ENCODE data around the gene DNALI1.
"Not testable (repeated sequence)": the region's sequence is repeated elsewhere in the genome, so short reads cannot be mapped to it uniquely, and the experiment has no call there.

The DNALI1 gene

DNA sequence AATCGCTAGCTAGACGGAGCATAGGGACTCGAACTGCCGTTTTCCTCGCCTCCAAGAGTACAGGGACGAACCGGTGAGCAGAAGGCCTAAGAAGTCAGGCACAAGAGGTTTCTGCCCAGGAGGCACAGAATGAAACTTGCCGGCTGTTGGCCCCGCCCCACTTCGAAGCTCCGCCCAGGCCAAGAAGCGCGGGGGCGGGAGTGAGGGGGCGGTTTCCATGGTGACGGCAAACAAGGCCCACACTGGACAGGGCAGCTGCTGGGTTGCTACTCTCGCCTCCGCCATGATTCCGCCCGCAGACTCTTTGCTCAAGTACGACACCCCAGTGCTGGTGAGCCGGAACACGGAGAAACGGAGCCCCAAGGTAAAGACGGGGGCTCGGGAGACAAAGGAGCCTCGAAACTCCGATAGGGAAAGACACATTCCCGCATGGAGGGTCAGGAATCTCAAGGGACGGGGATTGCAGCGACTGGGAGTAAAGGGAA is at the start of gene DNALI1:
Gene DNALI1, plus strand, starts transcription at position 229 of the 485 bp plus-strand sequence. Its CDS starts 55 bp downstream, at position 284.
- peak; percentile 65 for DNase-seq (ENCODE audit: low read depth)

- DNase-seq (ENCODE audit: low read depth): no peak
These were observed 47.6 kb upstream of the DNALI1 start for GRCh38 chr1:37509181-37509580.

GRCh38 chr1:37513795-37514349 is 42.9 kb upstream of the DNALI1 start:
- DNase-seq (ENCODE audit: low read depth): no peak

DNA sequence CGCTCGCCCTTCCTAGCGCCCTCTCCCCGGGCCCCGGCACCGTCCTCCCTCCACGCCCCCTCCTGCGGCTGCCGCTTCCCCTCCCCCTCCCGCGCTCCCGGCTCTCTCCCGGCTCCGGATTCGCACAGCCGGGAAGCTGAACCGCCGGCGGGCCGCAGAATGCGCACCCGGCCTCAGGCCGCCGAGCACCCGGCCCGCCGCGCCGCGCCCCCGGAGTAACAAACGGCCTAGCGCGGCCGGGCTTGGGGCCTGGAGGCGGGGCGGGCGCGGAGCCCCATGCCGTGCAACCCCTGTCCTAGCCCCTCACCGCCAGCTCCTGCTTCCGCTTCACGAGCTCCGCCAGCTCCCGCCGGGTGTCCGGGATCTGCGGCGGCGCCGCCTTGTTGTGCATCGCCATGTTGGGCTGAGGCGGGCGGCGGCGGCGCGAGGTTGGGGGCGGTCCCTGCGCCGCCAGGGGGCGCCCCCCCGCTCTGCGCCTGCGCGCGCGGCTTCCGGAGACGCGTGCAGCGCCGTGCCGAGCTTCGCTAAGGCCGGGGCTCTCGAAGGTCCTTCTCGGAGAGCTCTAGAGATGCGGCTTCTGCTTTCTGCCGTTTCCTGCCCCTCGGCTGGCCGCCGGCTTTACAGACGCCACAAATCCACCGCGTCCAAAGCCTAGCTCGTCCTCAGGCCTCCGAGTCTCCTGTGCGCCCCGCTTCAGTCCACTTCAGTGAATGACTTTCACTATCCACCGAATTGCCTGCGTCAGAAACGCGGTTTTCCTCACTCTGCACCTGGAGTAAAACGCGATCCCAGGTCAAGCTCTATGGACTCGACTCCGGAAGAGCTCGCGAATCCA is 42.2 kb upstream of the DNALI1 start, which contains the start of gene MEAF6:
Gene MEAF6, minus strand, starts transcription at position 417 of the 835 bp plus-strand sequence. Its CDS starts 20 bp downstream, at position 397.
- peak; percentile 63 for DNase-seq (ENCODE audit: low read depth)

- DNase-seq (ENCODE audit: low read depth): no peak
These were observed 41.3 kb upstream of the DNALI1 start for GRCh38 chr1:37515185-37516034.

GRCh38 chr1:37517569-37517968 is 39.2 kb upstream of the DNALI1 start:
- no peak for DNase-seq (ENCODE audit: low read depth)

GRCh38 chr1:37518241-37518640 is 38.5 kb upstream of the DNALI1 start:
- DNase-seq (ENCODE audit: low read depth): not testable (repeated sequence)

DNA sequence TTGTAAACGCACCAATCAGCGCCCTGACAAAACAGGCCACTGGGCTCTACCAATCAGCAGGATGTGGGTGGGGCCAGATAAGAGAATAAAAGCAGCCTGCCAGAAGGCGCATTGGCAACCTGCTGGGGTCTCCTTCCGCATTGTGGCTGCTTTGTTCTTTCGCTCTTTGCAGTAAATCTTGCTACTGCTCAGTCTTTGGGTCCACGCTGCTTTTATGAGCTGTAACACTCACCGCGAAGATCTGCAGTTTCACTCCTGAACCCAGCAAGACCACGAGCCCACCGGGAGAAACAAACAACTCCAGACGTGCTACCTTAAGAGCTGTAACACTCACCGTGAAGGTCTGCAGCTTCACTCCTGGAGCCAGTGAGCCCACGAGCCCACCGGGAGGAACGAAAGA is 37.8 kb upstream of the DNALI1 start:
- not testable (repeated sequence) for DNase-seq (ENCODE audit: low read depth)

DNA sequence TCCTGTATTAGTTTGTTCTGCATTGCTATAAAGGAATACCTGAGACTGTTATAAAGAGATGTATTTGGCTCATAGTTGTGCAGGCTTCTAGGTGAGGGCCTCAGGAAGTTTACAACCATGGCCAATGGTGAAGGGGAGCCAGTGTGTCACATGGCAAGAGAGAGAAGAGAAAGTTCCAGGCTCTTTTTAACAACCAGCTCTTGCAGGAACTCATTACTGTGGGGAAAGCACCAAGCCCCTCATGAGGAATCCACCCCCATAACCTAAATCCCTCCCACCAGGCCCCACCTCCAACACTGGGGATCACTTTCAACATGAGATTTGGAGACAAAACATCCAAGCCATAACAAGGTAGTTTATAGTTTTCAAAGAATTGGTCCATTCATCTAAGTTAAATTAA is 37.1 kb upstream of the DNALI1 start:
- no peak for DNase-seq (ENCODE audit: low read depth)

- not testable (repeated sequence) for DNase-seq (ENCODE audit: low read depth)
These were observed 26.9 kb upstream of the DNALI1 start for GRCh38 chr1:37529888-37530287.

DNA sequence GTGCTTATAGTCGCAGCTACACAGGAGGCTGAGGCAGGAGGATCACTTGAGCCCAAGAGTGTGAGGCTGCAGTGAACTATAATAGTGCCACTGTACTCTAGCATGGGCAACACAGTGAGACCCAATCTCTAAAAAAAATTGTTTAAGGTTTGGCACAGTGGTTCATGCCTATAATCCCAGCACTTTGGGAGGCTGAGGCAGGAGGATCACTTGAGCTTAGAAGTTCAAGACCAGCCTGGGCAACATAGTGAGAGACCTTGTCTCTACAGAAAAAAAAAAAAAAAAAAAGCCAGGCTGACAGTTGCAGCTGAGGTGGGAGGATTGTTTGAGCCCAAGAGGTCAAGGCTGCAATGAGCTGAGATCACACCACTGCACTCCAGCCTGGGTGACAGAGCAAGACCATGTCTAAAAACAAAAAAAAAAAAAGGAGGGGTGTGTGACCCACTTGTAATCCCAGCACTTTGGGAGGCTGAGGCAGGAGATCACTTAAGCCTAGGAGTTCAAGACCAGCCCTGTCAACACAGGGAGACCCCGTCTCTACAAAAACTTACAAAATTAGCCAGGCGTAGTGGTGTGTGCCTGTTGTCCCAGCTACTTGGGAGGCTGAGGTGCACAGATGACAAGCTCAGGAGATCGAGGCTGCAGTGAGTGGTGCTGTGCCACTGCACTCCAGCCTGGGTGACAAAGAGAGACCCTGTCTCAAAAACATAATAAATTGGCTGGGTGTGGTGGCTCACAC is 24.2 kb upstream of the DNALI1 start:
- DNase-seq (ENCODE audit: low read depth): not testable (repeated sequence)

- DNase-seq (ENCODE audit: low read depth): no peak
These were observed 23.2 kb upstream of the DNALI1 start for GRCh38 chr1:37533317-37534093.

DNA sequence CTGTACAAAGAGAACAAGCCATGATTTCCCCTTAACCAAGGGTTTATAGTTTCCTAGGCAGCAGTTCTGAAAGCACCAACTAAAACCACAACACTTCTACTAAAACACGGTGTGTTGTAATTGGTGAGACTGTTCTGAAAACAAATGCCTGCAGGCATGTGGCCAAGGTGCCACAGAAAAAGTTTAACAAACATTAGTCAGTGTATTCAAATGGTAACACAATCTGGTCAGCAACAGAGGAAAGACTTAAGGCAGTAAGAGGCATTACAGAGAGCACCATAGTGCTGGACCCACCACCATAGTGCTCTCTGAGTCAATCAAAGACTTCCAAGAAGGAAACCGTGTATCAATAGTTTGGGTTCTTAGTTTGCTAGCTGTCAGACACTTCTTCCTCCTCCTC is 19.4 kb upstream of the DNALI1 start:
- DNase-seq (ENCODE audit: low read depth): peak; percentile 26

DNA sequence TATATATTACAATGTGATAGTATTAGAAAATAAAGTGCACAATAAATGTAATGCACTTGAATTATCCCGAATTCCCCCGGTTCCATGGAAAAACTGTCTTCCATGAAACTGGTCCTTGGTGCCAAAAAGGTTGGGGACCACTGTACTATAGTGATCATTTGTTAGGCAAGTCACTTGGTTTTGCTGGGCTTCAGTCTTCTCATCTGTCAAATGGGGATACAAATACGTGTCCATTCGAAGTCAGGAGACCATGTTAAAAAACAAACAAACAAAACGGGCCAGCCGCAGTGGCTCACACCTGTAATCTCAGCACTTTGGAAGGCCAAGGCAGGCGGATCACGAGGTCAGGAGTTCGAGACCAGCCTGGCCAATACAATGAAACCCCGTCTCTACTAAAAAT is 17.6 kb upstream of the DNALI1 start:
- not testable (repeated sequence) for DNase-seq (ENCODE audit: low read depth)

DNA sequence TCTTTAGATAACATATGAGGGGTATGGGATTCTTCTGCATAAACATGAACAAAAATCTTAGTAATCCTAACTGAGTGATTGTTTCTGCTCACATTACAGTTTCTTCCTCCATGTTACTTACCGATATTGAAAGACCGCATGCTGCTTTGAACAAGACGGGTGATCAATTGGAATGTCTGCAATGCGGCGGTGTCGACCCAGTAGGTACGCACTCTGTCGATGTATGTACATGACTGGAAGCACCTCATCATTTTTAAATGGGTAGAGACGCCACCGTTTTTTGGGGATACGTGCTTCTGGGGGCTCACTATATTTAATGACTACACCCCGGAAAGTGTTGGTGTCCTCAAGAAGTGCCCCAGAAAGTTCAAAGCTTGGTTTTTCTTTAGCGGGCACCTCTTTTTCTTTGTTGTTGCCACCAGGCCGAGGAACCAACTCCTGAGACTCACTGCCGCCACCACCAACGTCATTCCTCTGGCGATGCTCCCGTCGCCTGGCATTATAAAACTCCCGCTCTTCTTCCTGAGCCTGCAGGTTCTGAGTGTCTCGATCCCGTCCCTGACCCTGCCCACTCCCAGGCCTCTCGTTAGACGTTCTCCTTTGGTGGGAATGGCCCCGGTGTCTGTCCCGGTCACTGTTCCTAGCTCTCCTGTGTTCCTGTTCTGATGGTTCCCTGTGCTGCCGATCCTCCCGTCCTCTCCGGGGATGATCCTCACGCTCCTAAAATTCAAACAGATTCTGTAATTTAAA is 16.5 kb upstream of the DNALI1 start:
- DNase-seq (ENCODE audit: low read depth): no peak

- no peak for DNase-seq (ENCODE audit: low read depth)
These were observed 12.2 kb upstream of the DNALI1 start for GRCh38 chr1:37544530-37544929.

DNA sequence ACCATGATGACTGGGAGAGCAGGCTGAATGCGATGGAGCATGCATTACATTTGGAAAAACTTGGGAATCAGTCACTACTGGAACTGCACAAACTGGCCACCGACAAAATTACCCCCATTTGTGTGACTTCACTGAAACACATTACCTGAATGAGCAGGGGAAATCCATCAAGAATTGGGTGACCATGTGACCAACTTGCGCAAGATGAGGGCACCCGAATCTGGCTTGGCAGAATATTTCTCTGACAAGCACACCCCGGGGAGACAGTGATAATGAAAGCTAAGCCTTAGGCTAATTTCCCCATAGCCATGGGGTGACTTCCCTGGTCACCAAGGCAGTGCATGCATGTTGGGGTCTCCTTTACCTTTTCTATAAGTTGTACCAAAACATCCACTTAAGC is 11.7 kb upstream of the DNALI1 start:
- no peak for DNase-seq (ENCODE audit: low read depth)

DNA sequence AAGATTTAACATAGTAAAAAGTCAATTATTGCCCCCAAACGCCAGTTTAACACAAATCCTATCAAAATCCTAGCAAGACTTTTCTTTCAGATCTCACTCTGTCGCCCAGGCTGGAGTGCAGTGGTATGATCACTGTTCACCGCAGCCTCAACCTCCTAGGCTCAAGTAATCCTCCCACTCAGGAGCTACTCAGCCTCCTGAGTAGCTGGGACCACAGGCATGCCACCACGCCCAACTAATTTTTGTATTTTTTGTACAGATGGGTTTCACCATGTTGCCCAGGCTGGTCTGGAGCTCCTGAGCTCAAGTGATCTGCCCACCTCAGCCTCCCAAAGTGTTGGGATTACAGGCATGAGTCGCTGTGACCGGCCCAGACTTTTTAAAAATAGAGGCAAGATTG is 7.4 kb upstream of the DNALI1 start:
- DNase-seq (ENCODE audit: low read depth): no peak

DNA sequence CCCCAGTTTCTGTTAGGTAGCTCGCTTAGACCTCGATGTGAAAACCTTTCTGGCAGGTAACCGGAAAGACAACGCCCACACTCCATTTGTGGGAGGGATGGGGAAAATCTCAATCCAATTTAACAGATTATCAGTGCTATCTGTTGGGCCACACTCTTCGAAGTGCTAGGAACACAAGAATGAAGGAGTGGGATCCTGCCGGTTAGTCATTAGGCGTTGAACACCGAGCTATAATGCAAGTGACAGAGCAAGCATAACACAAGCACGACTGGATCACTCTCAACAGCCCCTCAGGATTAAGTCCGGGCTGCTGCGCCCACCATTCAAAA is 3.2 kb upstream of the DNALI1 start:
- DNase-seq (ENCODE audit: low read depth): no peak
